NCI-H446 (cell line): ENCODE measurements around the gene SIAH2.
"Not testable (repeated sequence)": the region's sequence is repeated elsewhere in the genome, so short reads cannot be mapped to it uniquely, and the experiment has no call there.

Experiments
- DNase-seq, 2 experiments: peaks; one replicate each; lab custom pipeline; 2025; lab: John Stamatoyannopoulos, UW

Gene SIAH2, protein sequence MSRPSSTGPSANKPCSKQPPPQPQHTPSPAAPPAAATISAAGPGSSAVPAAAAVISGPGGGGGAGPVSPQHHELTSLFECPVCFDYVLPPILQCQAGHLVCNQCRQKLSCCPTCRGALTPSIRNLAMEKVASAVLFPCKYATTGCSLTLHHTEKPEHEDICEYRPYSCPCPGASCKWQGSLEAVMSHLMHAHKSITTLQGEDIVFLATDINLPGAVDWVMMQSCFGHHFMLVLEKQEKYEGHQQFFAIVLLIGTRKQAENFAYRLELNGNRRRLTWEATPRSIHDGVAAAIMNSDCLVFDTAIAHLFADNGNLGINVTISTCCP

DNA sequence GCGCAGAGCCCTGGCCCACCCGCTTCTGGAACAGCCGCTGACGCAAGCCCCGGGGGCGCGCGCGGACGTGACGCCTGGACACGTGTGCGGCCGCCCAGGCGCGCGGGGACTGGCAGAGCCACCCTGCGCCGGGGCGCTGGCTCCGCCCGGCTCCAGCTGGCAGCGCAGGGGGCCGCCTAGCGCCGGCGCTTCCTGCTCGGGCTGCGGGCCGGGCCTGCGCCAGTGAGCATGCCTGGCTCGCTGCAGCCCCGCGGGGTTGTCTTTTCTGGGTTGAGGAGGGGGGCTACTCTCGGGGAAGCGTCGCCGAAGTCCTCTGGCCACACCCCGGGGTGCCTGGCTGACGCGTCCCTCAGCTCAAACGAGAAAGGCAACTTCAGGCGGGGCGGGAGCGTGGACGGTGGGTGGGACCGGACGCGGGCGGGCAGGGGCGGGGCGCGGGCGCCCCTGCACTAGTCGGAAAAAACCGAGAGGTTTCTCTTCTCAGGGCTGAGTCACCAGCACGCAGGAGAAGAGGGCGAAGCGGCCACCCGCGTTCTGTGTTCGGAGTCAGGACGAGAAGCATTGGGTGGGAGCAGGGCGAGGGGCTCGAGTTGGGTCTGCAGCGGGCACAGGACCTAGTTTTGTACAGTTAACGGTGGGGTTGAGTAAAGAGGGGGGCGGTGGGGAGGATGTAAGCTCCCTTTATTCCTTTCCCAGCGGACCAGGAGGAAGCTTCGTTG, at the start of gene SIAH2:
TSS of gene SIAH2 (minus strand) at position 48 of the 719 bp plus-strand sequence. CDS start 320 bp downstream, outside the sequence.
- peak; percentile 96 for DNase-seq

DNA sequence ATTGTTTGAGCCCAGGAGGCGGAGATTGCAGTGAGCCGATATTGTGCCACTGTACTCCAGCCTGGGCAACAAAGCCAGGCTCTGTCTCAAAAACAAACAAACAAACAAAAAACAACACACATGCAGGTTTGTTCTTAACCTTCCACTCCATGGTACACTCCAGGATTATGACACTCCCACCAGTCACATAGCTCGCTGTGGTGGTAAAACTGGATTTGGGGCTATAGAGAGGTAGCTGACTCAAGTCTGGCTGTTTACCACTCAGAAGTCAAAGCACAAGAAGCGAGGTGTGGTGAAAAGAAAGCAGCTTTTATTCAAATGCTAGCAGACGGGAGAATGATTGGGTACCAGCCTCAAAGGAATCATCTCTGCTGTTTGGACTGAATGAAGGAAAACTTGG, 49.0 kb upstream of the SIAH2 start:
- no peak for DNase-seq

DNA sequence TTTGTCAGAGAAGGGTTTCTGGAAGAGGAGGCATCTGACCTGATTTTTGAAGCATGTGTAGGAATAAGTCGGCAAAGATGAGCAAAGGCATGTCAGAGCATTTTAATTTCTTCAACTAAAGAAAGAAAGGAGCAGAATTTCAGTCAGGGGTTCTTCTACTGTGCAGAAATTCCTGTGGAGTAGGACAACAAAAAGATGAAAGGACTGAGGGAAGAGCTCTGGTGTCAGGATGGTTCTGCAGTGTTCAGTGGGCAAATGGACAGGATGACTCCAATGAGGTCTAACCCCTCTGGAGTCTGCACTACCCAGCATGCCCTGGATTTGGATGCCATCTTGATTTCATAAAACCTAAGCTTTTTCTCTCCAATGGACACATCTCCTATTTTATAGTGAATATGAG, 47.7 kb upstream of the SIAH2 start:
- DNase-seq, result no peak

DNA sequence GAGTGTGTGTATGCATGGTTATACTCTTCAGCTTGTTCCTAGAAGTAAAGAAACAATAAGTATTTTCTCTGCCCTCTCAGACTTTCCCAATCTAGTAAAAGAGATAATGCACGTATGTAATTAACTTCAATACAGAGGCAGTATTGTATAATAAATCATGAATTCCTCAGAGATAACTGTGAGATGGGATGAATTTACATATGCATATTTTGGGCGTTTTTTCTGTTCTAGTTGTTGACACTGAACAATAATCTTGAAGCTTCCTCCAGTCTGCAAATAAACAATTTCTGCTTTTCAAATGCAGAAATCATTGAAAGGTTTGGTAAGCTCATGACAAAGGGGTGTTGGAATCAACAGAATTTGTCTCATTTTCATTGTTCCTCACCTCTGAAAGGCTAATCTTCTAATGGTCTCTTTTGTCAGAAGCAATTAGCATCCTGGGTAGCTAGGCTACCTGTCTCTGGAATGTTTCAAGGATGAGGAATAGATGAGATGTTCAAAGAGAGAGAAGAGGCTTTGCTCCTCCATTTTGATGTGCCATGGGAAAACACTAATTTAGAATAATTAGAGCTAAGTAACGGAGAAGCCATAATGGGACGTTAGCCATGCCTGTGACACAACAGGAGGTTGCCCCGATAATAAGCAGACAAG, 43.3 kb upstream of the SIAH2 start:
- no peak for DNase-seq

DNA sequence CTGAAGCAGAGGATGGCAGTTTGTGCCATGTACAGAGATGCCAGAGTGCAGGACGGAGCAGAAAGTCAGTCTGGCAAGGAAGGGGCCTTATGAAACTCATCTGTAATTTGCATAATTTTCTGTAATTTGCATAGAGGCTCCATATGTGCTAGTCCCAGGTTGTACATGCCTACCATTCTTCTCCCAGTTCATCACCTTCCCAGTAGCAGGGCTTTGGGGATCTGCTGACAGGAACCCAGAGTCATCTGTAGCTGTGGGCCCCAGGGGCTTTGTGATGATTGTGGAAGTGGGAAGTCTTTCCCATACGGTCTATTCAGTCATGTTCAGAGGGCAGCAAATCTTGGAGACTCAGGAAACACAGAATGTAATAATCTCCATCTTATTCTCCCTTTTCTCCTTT, 42.4 kb upstream of the SIAH2 start:
- DNase-seq, result no peak

DNA sequence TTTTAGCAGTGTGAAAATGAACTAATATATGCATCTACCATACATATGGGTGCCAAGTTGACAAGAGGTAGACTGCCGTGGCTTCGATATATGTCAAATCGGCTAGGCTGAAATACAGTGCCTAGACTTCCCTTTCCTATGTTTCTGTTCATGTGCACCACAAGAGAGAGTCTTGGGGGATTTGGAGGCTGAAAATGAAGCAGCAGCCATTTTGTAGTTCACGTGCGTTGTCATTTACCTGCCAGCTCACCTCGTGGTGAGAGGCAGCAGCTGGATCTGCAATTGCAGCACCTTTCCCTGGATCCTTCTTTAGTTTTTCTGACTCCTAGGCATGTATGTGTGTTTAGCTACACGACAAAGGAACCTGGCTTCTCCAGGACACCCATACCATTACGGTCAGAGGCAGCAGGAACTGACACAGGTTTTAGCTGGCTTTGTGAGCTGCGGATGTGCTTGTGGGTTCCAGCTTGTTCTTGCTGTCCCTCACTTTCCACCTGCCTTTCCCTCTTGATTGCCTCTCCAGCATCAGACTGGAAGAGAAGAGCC, 40.5 kb upstream of the SIAH2 start:
- no peak for DNase-seq

DNA sequence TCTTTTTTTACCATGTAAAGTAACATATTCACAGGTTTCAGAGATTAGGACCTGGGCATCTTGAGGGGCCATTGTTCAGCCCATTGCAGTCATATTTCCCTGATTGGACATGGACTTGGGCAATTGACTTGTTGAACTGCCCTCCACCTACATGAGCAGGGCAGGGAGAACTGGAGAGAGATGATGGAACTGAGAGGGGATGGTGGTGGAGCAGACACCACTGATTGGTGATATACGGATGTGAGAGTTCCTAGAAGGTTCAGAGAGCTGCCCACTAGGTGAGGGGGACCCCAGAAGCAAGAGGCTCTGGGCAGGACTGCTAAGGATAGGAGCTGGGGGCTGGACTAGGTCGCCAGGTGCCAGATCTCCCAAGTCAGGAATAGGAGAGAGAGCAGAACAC, 37.8 kb upstream of the SIAH2 start:
- no peak for DNase-seq

DNA sequence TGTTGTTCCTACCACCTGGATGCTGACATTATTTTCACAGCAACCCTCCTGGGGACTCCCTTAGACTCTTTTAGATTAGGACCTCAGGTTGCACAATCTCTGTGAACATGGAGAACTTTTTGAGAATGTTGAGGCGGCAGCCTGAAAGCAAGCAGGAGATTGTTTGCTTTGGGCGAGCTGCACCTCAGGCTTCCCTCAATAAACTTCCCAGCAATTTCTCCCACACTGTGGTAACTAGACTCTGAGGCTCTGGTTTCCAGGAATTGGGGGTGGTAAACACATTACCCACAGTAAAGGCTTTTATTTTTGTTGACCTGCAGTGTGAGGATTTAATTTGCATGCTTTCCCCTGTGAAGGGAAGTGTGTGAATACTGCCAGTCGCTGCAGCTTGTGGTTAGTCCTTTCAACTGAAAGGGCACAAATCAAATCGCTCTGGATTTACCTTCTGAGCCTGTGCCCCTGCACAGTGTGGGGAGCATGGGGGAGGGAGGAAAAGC, 35.2 kb upstream of the SIAH2 start:
- DNase-seq, result no peak

DNA sequence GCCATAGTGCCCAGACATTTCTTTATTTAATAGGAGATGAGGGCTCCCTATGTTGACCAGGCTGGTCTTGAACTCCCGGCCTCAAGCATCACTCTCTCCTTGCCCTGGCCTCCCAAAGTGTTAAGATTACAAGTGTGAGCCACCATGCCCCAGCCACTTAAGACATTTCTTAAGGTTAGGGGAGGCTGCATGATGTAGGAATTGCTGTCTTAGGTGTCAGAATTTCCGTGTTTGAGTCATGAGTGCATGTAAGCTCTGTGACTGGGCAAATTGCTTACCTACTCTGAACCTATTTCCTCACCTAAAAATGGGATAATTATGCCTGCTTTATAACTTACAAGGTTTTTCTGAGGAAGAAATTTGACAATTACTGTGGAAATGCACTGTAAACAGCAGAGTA, 34.2 kb upstream of the SIAH2 start:
- DNase-seq, result no peak

DNA sequence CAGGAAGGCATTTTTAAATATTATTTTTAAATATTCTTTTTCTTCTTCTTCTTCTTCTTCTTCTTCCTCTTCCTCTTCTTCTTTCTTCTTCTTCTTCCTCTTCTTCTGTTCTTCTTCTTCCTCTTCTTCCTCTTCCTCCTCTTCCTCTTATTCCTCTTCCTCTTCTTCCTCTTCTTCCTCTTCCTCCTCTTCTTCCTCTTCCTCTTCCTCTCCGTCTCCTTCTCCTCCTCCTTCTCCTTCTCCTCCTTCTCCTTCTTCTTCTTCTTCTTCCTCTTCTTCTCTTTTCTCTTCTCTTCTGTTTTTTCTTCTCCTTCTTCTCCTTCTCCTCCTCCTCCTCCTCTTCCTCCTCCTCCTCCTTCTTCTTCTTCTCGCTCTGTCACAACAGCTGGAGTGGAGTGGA, 33.6 kb upstream of the SIAH2 start:
- DNase-seq, result not testable (repeated sequence)

DNA sequence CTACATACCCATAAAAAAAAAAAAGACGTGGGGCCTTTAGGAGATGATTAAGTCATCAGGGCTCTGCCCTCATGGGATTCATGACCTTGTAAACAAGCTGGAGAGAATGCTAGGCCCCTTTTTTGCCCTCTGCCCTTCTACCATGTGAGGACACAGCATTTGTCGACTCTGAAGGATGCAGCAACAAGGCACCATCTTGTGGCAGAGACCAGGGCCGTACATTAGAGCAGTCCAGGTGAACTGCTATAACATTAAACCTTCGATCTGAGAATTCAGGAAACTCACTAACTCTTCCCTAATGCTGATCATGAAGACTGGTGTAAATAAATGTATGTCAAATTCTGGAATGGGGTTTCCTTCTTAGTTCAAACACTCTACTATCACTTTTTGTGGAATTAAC, 30.7 kb upstream of the SIAH2 start:
- DNase-seq, result no peak

DNA sequence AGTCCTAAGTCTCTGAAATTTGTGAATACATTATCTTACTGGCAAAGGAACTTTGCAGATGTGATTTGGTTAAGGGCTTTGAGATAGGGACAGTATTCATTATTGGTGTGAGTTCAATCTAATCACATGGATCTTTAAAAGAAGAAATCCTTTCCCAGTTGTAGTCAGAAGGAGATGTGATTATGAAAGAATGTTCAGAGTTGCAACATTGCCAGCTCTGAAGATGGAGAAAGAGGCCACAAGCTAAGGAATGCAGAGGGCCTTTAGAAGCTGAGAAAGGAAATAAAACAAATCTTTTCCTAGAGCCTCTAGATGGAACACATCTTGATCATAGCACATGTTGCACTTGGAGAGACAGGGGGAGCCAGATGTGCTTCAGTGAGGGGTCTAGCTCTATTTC, 27.7 kb upstream of the SIAH2 start:
- no peak for DNase-seq

DNA sequence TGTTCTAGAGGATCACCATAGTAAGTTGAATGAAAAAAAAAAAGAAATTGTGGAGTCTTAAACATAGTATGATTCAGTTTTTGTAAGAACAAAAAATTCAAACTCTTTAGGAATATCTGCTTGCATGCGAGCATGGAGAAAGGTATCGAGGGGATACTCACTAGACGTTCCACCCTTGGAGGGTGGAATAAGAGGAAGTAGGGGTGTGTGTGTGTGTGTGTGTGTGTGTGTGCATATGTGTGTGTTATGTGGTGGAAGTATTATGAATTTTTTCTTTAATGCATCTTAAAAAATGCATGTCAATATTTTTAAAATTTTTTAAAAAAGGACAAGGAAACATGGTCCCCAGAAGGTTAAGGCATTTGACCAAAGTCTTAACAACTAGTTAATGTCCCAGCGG, 26.5 kb upstream of the SIAH2 start:
- no peak for DNase-seq

DNA sequence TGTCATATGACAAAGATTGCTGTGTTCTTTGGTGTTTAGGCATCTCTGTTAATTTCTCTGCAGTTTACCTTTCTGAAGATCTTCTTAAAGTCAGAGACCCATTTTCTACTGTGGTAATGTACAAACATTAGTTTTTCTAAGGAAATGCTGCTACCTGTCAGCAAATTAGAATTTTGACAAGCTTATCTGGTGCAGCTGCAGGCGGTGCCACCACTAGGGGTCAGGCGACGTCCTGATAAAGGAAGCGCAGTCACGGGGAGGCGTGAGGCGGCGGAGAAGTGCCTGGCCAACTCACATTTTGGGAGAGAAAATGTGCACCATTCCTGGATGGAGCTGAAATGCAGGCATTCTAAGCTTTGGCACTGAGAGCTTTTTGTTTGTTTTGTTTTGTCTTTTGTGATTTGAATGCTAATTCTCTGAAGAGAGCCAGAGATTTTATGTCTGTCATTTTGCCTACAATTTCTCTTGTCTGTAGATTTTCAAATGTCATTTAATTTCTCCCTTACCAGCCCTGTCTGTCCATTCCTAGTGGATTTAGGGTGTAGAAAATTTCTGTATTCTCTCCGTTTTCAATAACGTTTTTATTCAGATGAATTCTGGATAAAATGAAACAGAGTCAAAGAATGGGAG, 24.9 kb upstream of the SIAH2 start:
- peak; percentile 80 to 82 for DNase-seq

DNA sequence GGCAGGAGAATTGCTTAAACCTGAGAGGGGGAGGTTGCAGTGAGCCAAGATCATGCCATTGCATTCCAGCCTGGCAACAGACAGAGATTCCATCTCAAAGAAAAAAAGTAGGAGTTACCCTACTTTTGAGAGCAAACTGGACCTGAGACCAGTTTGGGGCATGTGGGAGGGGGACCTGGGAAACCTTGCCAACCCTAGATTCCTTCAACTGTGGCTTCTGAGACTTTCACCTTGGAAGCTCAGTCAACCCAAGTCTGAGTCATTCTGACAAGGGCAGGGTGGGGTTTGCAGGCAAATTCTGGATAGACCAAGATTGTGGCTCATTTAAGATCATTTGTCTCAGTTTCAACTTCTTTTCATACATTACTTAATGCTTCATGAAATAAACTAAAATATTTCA, 23.8 kb upstream of the SIAH2 start:
- DNase-seq, result no peak

DNA sequence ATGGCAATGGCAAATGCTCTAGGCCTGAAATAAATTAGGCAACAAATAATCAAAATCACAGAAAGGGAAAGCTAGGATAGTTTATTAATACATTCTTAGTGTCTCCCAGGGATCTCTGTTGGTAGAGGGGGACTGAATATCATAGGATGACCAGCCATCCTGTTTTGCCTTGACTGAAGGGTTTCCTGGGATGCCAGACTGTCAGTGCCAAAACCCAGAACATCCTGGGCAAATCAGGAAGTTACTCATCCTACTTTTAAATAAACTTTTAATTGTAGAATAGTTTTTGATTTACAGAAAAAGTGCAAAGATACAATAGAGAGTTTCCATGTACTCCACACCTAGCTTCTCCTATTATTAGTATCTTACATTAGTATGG, 21.8 kb upstream of the SIAH2 start:
- DNase-seq, result no peak

DNA sequence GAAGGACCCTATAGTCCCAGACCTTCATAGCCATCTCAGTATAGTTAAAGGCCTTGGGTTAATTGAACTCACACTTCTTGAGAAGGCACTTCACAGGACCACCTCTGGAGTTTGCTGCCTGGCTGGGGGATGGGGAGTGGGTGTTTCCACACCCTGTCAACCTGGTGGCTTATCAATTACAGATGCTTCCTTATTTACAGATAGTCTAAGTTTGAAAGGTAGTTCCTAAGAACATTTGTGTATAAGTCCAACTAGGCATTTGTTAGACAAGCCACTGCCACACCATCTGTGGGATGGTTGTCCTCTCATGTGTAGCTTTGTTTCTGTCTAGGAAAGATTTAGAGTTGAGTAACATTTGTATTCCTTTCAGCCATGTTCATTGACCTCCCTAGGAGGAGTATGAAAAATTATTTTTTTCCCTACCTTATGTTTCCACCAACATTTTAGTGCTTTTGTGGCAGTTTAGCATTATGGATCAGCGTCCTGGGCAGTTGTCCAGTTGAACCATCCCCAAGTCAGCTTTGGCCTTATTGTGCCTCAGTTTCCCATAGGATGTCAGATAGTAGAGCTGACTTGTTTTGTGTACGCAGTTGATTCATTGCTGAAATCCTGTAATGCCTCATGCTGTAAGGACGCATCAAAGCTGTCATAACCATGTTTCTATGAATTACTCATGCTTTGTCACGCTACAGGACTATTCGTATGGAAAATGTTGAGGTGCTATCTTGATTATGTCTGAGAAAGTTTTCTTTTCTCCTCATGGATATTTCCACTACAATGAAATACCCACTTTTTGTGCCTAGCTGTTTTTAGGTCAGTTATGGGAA, 21.2 kb upstream of the SIAH2 start:
- DNase-seq, result no peak

DNA sequence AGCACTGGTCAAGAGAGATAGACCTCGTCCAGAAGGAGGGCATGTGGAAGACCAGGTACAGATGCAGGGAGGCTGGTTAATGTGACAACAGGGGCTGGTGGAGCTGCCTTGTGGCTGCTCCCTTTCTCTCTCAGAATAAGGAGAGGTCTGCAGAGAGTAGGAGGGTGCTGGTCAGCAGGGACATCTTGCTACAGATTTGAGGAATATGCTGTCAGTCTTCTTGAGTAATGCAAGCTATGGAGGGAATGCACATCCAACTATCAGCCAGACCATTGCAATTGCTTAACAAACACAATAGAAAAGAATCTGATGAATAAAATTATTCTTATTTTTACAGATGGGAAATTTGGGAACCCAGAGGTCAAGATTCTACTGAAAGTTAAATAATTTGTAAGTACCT, 20.3 kb upstream of the SIAH2 start:
- DNase-seq, result no peak

DNA sequence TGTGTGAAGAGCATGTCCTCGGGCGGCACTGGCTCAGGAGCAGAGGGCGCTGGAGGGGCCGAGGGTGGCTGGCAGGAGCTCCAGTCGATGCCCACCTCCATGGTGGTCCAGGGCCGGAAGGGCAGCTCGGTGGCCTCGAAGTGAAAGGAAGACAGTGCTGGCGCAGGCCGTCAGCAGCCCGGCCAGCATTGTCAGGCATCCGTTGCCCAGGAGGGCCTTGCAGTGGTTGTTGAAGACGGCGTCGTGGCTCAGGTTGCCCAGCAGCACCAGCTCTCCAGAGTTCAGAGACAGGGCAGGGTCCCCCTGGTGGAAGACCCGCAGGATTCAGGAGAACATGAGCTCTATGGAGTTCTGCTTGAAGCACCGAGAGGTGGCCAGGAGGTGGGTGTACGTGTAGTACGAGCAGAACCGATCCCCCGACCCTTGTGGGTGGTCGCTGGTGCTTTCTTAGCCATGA, 16.5 kb upstream of the SIAH2 start:
- DNase-seq, result peak in 1 of 2 experiments; percentile 9

DNA sequence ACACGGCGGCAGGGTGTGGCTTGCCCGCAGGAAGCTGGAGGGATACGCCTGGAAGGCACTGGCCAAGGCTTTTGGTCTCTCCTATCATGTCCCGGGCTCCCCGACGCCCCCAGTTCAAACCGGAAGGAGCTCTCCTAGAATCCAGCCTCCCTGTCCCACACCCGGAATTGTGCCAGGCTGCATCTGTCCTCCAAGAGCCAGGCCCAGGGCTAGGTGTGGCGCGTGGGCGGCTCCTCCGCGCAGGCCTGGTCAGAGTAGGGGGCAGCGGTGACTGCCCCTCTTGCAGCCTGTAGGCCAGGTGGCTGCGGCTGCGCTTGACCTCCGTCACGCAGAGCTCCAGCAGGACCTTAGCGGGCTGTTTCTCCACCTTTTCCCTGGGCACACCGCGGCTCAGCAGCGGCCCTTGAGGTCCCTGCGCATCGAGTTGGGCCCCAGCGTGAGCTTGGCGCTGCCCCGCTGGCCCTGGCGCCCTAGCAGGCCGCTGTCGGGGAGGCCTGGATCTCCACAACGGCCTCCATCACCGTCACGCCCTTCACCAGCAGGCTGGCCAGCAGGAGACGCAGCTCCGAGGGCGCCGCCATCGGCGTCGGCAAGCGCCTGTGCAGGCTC, 15.9 kb upstream of the SIAH2 start:
- no peak for DNase-seq
